ENCODE data around the gene SORL1. TPM values are rescaled to one million over a fixed set of nuclear protein-coding genes. Genes with fewer than 3 reads are reported as not detected.

SORL1 gene
- total RNA-seq, 3 donors from 2014 or later: 58.3 to 195 (median 109) TPM

DNA sequence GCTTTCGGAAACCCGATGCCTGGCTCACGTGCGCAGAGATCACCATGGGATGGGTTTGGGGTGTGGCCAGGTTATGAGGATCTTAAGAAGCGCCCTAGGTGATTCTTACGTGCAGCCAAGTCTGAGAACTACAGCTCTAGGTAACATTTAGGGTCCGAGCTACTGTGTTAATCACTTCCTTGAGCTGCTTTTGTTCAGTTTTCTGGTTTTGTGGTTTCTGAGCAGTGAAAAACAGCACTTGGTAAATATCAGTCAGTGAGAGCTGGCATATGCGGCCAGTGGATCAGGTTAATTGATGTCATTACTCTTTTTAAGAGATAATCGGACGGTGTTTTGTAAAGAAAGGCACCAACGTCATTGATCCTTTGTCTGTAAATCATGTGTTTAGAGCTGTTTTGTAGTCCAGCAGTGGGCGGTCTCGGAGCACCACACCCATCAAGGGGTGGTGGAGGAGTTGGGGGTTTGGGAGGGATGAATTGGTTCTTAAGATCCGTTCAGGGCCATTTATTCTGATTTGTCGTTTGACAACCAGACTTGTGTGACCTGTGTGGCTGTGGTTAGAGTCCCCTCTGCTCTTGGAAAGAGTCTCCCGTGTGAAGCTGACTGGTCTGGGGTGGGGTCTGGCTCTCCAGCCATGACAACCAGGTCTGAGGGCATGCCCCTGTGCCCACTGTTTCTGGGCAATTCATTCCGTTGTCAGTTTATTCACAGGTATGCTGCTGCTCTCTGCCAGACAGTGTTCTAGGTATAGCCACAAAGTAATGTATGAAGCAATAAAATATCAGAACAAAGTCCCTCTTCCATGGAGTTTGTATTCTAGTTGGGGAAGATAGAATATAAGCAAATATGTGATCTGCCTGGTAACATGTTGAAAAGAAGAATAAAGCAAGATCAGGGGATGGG, 62.6 kb downstream of the SORL1 start:
- no peaks in the 10 kb centered on the region for H3K9me3 ChIP-seq
- DNase-seq: no peak
- intact Hi-C loops (cut with DNase I, micrococcal nuclease): no loop called here
- TF ChIP-seq, protein P1, sequence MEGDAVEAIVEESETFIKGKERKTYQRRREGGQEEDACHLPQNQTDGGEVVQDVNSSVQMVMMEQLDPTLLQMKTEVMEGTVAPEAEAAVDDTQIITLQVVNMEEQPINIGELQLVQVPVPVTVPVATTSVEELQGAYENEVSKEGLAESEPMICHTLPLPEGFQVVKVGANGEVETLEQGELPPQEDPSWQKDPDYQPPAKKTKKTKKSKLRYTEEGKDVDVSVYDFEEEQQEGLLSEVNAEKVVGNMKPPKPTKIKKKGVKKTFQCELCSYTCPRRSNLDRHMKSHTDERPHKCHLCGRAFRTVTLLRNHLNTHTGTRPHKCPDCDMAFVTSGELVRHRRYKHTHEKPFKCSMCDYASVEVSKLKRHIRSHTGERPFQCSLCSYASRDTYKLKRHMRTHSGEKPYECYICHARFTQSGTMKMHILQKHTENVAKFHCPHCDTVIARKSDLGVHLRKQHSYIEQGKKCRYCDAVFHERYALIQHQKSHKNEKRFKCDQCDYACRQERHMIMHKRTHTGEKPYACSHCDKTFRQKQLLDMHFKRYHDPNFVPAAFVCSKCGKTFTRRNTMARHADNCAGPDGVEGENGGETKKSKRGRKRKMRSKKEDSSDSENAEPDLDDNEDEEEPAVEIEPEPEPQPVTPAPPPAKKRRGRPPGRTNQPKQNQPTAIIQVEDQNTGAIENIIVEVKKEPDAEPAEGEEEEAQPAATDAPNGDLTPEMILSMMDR (IDR thresholded peaks at IDR 0.05): no peak
- no peaks in the 10 kb centered on the region for H3K4me1 ChIP-seq (ENCODE audit: low read depth)
- H3K36me3 ChIP-seq (ENCODE audit: low read depth): no peaks in the 10 kb centered on the region
- ATAC-seq: no peak
- H3K4me3 ChIP-seq: no peak overlapping the region

GRCh38 chr11:121515335-121515671, 63.2 kb downstream of the SORL1 start:
- DNase-seq (no peak), ATAC-seq (no peak)
- Histone ChIP-seq H3K4me1 (ENCODE audit: low read depth) (no peaks in the 10 kb centered on the region), H3K9me3 (no peaks in the 10 kb centered on the region), H3K36me3 (ENCODE audit: low read depth) (no peaks in the 10 kb centered on the region), H3K4me3 (no peak overlapping the region)
- intact Hi-C loops (cut with DNase I, micrococcal nuclease): no loop called here
- TF ChIP-seq, protein P1 (IDR thresholded peaks at IDR 0.05): no peak

- no peak for ATAC-seq
- H3K9me3 ChIP-seq: no peaks in the 10 kb centered on the region
- no peaks in the 10 kb centered on the region for H3K36me3 ChIP-seq (ENCODE audit: low read depth)
- intact Hi-C loops (cut with DNase I, micrococcal nuclease): no loop called here
- no peak for DNase-seq
- H3K4me1 ChIP-seq (ENCODE audit: low read depth): no peaks in the 10 kb centered on the region
- no peak overlapping the region for H3K4me3 ChIP-seq
- TF ChIP-seq, protein P1 (IDR thresholded peaks at IDR 0.05): no peak
These were observed 65.9 kb downstream of the SORL1 start for GRCh38 chr11:121517996-121518395.

DNA sequence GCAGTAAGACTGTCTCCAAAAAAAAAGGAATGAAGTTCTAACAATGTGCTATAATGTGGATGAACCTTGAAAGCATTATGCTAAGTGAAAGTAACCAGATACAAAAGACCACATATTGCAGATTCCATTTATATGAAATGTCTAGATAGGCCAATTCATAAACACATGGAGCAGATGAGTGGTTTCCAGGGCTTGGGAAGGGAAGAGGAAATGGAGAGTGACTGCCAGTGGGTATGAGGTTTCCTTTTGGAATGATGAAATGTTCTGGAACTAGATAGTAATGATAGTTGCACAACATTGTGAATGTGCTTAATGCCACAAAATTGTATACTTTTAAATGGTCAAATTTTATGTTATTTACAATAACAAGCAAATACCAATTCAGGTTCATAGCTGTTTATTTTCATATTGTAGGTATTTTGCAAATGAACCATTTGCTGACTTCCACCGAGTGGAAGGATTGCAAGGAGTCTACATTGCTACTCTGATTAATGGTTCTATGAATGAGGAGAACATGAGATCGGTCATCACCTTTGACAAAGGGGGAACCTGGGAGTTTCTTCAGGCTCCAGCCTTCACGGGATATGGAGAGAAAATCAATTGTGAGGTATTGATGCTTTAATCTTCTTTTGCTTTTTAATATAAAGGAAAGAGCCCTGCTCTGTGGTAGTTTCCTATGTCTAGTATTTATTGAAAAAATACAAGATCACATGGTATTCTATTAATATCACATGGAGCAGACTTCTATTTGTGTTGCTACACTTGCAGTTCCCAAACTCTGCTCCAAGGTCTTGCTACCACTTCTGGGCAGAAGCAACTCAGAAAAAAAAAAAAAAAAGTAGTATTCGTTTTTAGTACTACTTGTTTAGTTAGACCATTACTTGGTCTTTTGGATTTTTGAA, 68.4 kb downstream of the SORL1 start:
- no peak for DNase-seq
- H3K9me3 ChIP-seq: peaks cover 10% of the 10 kb centered on the region
- H3K36me3 ChIP-seq (ENCODE audit: low read depth): no peaks in the 10 kb centered on the region
- H3K4me1 ChIP-seq (ENCODE audit: low read depth): no peaks in the 10 kb centered on the region
- H3K4me3 ChIP-seq: no peak overlapping the region
- no peak for ATAC-seq
- TF ChIP-seq, protein P1 (IDR thresholded peaks at IDR 0.05): no peak
- intact Hi-C loops (cut with DNase I, micrococcal nuclease): no loop called here

- intact Hi-C loops (cut with DNase I, micrococcal nuclease): no loop called here
- peaks cover 12% of the 10 kb centered on the region for H3K9me3 ChIP-seq
- DNase-seq (no peak), ATAC-seq (no peak)
- TF ChIP-seq, protein P1 (IDR thresholded peaks at IDR 0.05): no peak
- H3K4me1 ChIP-seq (ENCODE audit: low read depth): no peaks in the 10 kb centered on the region
- H3K4me3 ChIP-seq: no peak overlapping the region
- no peaks in the 10 kb centered on the region for H3K36me3 ChIP-seq (ENCODE audit: low read depth)
These were observed 69.3 kb downstream of the SORL1 start for GRCh38 chr11:121521145-121522042.

Measured in mucosa of descending colon (tissue), 3 donors.